ENCODE results near the gene ZDHHC15.
"Not testable (repeated sequence)": the region's sequence is repeated elsewhere in the genome, so short reads cannot be mapped to it uniquely, and the experiment has no call there.

Gene ZDHHC15

GRCh38 chrX:75337525-75337924 lies 185.3 kb downstream of the ZDHHC15 start:
- TF ChIP-seq, protein P1, sequence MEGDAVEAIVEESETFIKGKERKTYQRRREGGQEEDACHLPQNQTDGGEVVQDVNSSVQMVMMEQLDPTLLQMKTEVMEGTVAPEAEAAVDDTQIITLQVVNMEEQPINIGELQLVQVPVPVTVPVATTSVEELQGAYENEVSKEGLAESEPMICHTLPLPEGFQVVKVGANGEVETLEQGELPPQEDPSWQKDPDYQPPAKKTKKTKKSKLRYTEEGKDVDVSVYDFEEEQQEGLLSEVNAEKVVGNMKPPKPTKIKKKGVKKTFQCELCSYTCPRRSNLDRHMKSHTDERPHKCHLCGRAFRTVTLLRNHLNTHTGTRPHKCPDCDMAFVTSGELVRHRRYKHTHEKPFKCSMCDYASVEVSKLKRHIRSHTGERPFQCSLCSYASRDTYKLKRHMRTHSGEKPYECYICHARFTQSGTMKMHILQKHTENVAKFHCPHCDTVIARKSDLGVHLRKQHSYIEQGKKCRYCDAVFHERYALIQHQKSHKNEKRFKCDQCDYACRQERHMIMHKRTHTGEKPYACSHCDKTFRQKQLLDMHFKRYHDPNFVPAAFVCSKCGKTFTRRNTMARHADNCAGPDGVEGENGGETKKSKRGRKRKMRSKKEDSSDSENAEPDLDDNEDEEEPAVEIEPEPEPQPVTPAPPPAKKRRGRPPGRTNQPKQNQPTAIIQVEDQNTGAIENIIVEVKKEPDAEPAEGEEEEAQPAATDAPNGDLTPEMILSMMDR (IDR thresholded peaks at IDR 0.05; ENCODE audit: low read depth, low read length): no peak
- DNase-seq (ENCODE audit: extremely low read depth, low read depth): no peak

DNA sequence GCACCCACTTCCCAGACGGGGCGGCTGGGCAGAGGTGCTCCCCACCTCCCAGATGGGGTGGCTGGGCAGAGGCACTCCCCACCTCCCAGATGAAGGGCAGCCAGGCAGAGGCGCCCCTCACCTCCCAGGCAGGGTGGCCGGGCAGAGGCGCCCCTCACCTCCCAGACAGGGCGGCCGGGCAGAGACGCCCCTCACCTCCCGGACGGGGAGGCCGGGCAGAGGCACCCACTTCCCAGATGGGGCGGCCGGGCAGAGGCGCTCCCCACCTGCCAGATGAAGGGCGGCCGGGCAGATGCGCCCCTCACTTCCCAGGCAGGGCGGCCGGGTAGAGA lies 187.7 kb downstream of the ZDHHC15 start:
- DNase-seq (ENCODE audit: extremely low read depth, low read depth): no peak
- TF ChIP-seq, protein P1 (IDR thresholded peaks at IDR 0.05; ENCODE audit: low read depth, low read length): no peak

- DNase-seq (ENCODE audit: extremely low read depth, low read depth): not testable (repeated sequence)
These were observed 188.3 kb downstream of the ZDHHC15 start for GRCh38 chrX:75334407-75335126.

- TF ChIP-seq, protein P1 (IDR thresholded peaks at IDR 0.05; ENCODE audit: low read depth, low read length): no peak
- DNase-seq (ENCODE audit: extremely low read depth, low read depth): no peak
These were observed 195.2 kb downstream of the ZDHHC15 start for GRCh38 chrX:75327607-75328006.
